ENCODE data around the gene KRT2. TPM values are rescaled to one million over a fixed set of nuclear protein-coding genes. Genes with fewer than 3 reads are reported as not detected.

The KRT2 gene
- total and polyA plus RNA-seq, 9 of the 15 experiments (the other 6 are each of a cell fraction or from before 2014, with no cell fraction given) = 0.03 to 0.69 (median 0.07) TPM; not detected in 2

GRCh38 chr12:52663420-52663819, 11.4 kb upstream of the KRT2 start:
- H3K9ac ChIP-seq (ENCODE audit: insufficient read depth in 1 of 2, low read depth in 2 of 2, low read length in 2 of 2) = 0 out of 4 replicates have a peak overlapping the region, but pooled peaks of 1 of the 2 experiments have one; percentile 49
- H3K4me2 ChIP-seq (ENCODE audit: insufficient read depth, low read length) = peak overlapping the region; percentile 77; the same call in 1 of the 2 replicates
- in situ Hi-C loops (cut with MboI) = no loop called here
- H3K36me3 ChIP-seq (ENCODE audit: control insufficient read depth, insufficient read depth, low read length) = no peaks in the 10 kb centered on the region
- ATAC-seq (no peak), FAIRE-seq (no peak), DNase-seq (ENCODE audit: extremely low read depth in 1 of 4, low spot score in 3 of 4) (no peak)
- no peak overlapping the region for H3K4me3 ChIP-seq
- H3K27ac ChIP-seq (ENCODE audit: extremely low read depth, low read depth, low read length) = peak overlapping the region; percentile 93
- intact Hi-C loops (cut with micrococcal nuclease) = loop anchor here (5.0 kb wide), 1 partner anchor 76 kb away; no protein-coding TSS in a partner anchor
- no peaks in the 10 kb centered on the region for H3K9me3 ChIP-seq (replicated peaks; ENCODE audit: control insufficient read depth, insufficient read depth, low read depth, low read length)
- peaks cover 2% of the 10 kb centered on the region for H3K9me1 ChIP-seq (ENCODE audit: control insufficient read depth, insufficient read depth, low read length)
- no TSS peak for BruUV-seq (replicated peaks)
- H4K20me1 ChIP-seq (replicated peaks; ENCODE audit: control insufficient read depth, insufficient read depth, low read length) = no peaks in the 10 kb centered on the region
- H3K79me2 ChIP-seq (ENCODE audit: control insufficient read depth, insufficient read depth, low read length) = no peaks in the 10 kb centered on the region
- ChIA-PET POLR2A (interaction anchor here (0.6 to 1.8 kb wide), 4 partner anchors 9 to 18 kb away, joined by 3 to 5 read pairs (median 4); partner anchors contain the start of gene KRT1), CTCF (ENCODE audit: low intra/inter-chr PET ratio) (no interaction called here)
- H2AFZ ChIP-seq (ENCODE audit: low read depth, low read length) = peak overlapping the region; percentile 57
- peaks cover 30 to 40% of the 10 kb centered on the region in 2 experiments; a peak in 4 of 5 replicates for H3K4me1 ChIP-seq (replicated peaks in 1 of 2; ENCODE audit: control insufficient read depth in 2 of 2, insufficient read depth in 2 of 2, low read length in 2 of 2)
- H3K27me3 ChIP-seq (ENCODE audit: control insufficient read depth in 2 of 2, insufficient read depth in 2 of 2, low read length in 2 of 2) = no peaks in the 10 kb centered on the region
- no peak for TF ChIP-seq GTF2A2 (tag; IDR thresholded peaks at IDR 0.05)
- peak; percentile 75 for TF ChIP-seq BCOR (IDR thresholded peaks at IDR 0.05)
- no peak for TF ChIP-seq HDAC6 (IDR thresholded peaks at IDR 0.05; ENCODE audit: low read depth, low read length)
- no peak for TF ChIP-seq E2F3 (CRISPR knock-in tag; IDR thresholded peaks at IDR 0.05)
- TF ChIP-seq NR2C1 (IDR thresholded peaks at IDR 0.05) = no peak
- 0 out of 2 replicates have a peak, but pooled peaks have one; percentile 9 for TF ChIP-seq NR2C1 (tag; IDR thresholded peaks at IDR 0.05)
- peak in 1 of 3 experiments; percentile 11; a peak in 1 of 6 replicates for TF ChIP-seq CTCF (IDR thresholded peaks at IDR 0.05 in 2 of 3, conservative IDR thresholded peaks at IDR 0.05 in 1 of 3; ENCODE audit: insufficient read depth in 2 of 3, low read depth in 1 of 3, low read length in 3 of 3)
- TF ChIP-seq NKRF (IDR thresholded peaks at IDR 0.05; ENCODE audit: borderline replicate concordance) = no peak
- no peak for TF ChIP-seq WHSC1 (IDR thresholded peaks at IDR 0.05; ENCODE audit: low read length)
- no peak for TF ChIP-seq DMBX1 (CRISPR knock-in tag; IDR thresholded peaks at IDR 0.05; ENCODE audit: borderline replicate concordance)
- TF ChIP-seq U2AF1 (optimal IDR thresholded peaks at IDR 0.05; ENCODE audit: low read depth, low read length) = no peak
- TF ChIP-seq NFIX (CRISPR knock-in tag; IDR thresholded peaks at IDR 0.05; ENCODE audit: low read depth) = no peak
- TF ChIP-seq TEAD2 (tag; IDR thresholded peaks at IDR 0.05) = no peak
- TF ChIP-seq EHMT2 (IDR thresholded peaks at IDR 0.05) = no peak
- no peak for TF ChIP-seq CBFA2T3 (IDR thresholded peaks at IDR 0.05)
- TF ChIP-seq PTTG1 (tag; IDR thresholded peaks at IDR 0.05; ENCODE audit: low read depth) = 0 out of 2 replicates have a peak, but pooled peaks have one; percentile 42
- TF ChIP-seq ZNF699 (CRISPR knock-in tag; IDR thresholded peaks at IDR 0.05; ENCODE audit: insufficient replicate concordance) = no peak
- no peak for TF ChIP-seq ZNF75A (CRISPR knock-in tag; IDR thresholded peaks at IDR 0.05)
- TF ChIP-seq HNRNPUL1 (IDR thresholded peaks at IDR 0.05; ENCODE audit: low read length) = no peak
- TF ChIP-seq ZNF707 (CRISPR knock-in tag; conservative IDR thresholded peaks at IDR 0.05) = no peak; the same call in 1 of the 2 replicates
- no peak for TF ChIP-seq TAF1 (IDR thresholded peaks at IDR 0.05; ENCODE audit: control insufficient read depth, extremely low read depth, insufficient read depth, low read length, severe bottlenecking)
- no peak for TF ChIP-seq POLR2G (IDR thresholded peaks at IDR 0.05; ENCODE audit: low read depth, low read length)

Data from K562 (cell line).